Activated CD8-positive, alpha-beta T cell treated with anti-CD3 and anti-CD28 coated beads for 36 hours (primary cell): ENCODE results near the gene ROS1. TPM values are rescaled to one million over a fixed set of nuclear protein-coding genes. Genes with fewer than 3 reads are reported as not detected.

ENCODE experiments used
- ATAC-seq: fragments of 200-7000 bp; cut with Tn5 transposase; one replicate; pipeline ENCODE4 v1.10.0; 2021; ENCODE audit warnings: mild to moderate bottlenecking, moderate library complexity
- CTCF ChIA-PET: fragments of 350-600 bp; sonication (Branson Sonifier 250); formaldehyde crosslinking; loops from one replicate; lab custom pipeline; 2021; ENCODE audit warnings: antibody characterized with exemption; lab: Charles Lee
- POLR2A ChIA-PET: fragments of 350-600 bp; sonication (Branson Sonifier 250); formaldehyde crosslinking; loops from one replicate; lab custom pipeline; 2021; ENCODE audit warnings: antibody characterized with exemption; lab: Charles Lee
- DNase-seq: peaks from one replicate; pipeline ENCODE4 v3.0.0-alpha.2; 2020
- H3K27ac Mint-ChIP-seq: one replicate; pipeline ENCODE4 v1.8.0; 2021; ENCODE audit warnings: mild to moderate bottlenecking, mixed read lengths
- H3K27me3 Mint-ChIP-seq: one replicate; pipeline ENCODE4 v1.8.0; 2021; ENCODE audit warnings: mixed read lengths
- H3K36me3 Mint-ChIP-seq: one replicate; pipeline ENCODE4 v1.8.0; 2021; ENCODE audit warnings: low read depth, mixed read lengths
- H3K4me1 Mint-ChIP-seq: one replicate; pipeline ENCODE4 v1.8.0; 2021; ENCODE audit warnings: low read depth, mixed read lengths
- H3K4me3 Mint-ChIP-seq: one replicate; pipeline ENCODE4 v1.8.0; 2021; ENCODE audit warnings: mild to moderate bottlenecking, moderate library complexity, mixed read lengths
- H3K9me3 Mint-ChIP-seq: one replicate; pipeline ENCODE4 v1.8.0; 2021; ENCODE audit warnings: mixed read lengths
- CTCF ChIP-seq: fragments of 200-600 bp; IDR thresholded peaks from one replicate; pipeline ENCODE4 v1.8.0; 2022; ENCODE audit warnings: antibody characterized with exemption, mild to moderate bottlenecking
- intact Hi-C: fragments of 100-400 bp; cut with micrococcal nuclease; formaldehyde crosslinking; loops from one replicate; pipeline ENCODE4 v1.10.0; 2022
- total RNA-seq, 2 experiments: library from RNA; stranded (reverse); gene quantifications; one replicate each; pipeline ENCODE4 v1.2.3, GENCODE V29; 2021

ROS1 gene
- total RNA-seq, 2 experiments from 2014 or later: not detected

GRCh38 chr6:117311310-117311709 is 114.4 kb downstream of the ROS1 start:
- CTCF ChIA-PET: no interaction called here
- Mint-ChIP-seq H3K27me3 (peaks cover 6% of the 10 kb centered on the region), H3K27ac (no peak overlapping the region), H3K9me3 (no peaks in the 10 kb centered on the region), H3K4me3 (no peak overlapping the region), H3K36me3 (no peaks in the 10 kb centered on the region), H3K4me1 (no peaks in the 10 kb centered on the region)
- POLR2A ChIA-PET: no interaction called here
- intact Hi-C loops: no loop called here
- ATAC-seq (no peak), DNase-seq (no peak)
- no peak for TF ChIP-seq CTCF

GRCh38 chr6:117309611-117310010 is 116.1 kb downstream of the ROS1 start:
- DNase-seq (no peak), ATAC-seq (no peak)
- no peaks in the 10 kb centered on the region for H3K36me3 Mint-ChIP-seq
- intact Hi-C loops: no loop called here
- no peak overlapping the region for H3K27ac Mint-ChIP-seq
- H3K27me3 Mint-ChIP-seq: peaks cover 6% of the 10 kb centered on the region
- H3K4me3 Mint-ChIP-seq: no peak overlapping the region
- TF ChIP-seq CTCF: no peak
- no peaks in the 10 kb centered on the region for H3K9me3 Mint-ChIP-seq
- ChIA-PET POLR2A (no interaction called here), CTCF (no interaction called here)
- no peaks in the 10 kb centered on the region for H3K4me1 Mint-ChIP-seq

GRCh38 chr6:117309069-117309468 is 116.7 kb downstream of the ROS1 start:
- H3K9me3 Mint-ChIP-seq: no peaks in the 10 kb centered on the region

GRCh38 chr6:117307655-117308054 is 118.1 kb downstream of the ROS1 start:
- H3K27ac Mint-ChIP-seq: no peak overlapping the region
- no peak overlapping the region for H3K4me3 Mint-ChIP-seq
- intact Hi-C loops: no loop called here
- DNase-seq (no peak), ATAC-seq (no peak)
- no peaks in the 10 kb centered on the region for H3K36me3 Mint-ChIP-seq
- no peak for TF ChIP-seq CTCF
- H3K9me3 Mint-ChIP-seq: no peaks in the 10 kb centered on the region
- peaks cover 6% of the 10 kb centered on the region for H3K27me3 Mint-ChIP-seq
- POLR2A ChIA-PET: no interaction called here
- CTCF ChIA-PET: no interaction called here
- H3K4me1 Mint-ChIP-seq: no peaks in the 10 kb centered on the region

More at GRCh38 chr6:117309069-117309468, 116.7 kb downstream of the ROS1 start:
- peaks cover 6% of the 10 kb centered on the region for H3K27me3 Mint-ChIP-seq
- no peaks in the 10 kb centered on the region for H3K4me1 Mint-ChIP-seq
- DNase-seq (no peak), ATAC-seq (no peak)
- TF ChIP-seq CTCF: no peak
- intact Hi-C loops: no loop called here
- no peak overlapping the region for H3K4me3 Mint-ChIP-seq
- POLR2A ChIA-PET: no interaction called here
- H3K36me3 Mint-ChIP-seq: no peaks in the 10 kb centered on the region
- H3K27ac Mint-ChIP-seq: no peak overlapping the region
- CTCF ChIA-PET: no interaction called here

- Mint-ChIP-seq H3K36me3 (no peaks in the 10 kb centered on the region), H3K27me3 (peaks cover 6% of the 10 kb centered on the region), H3K4me1 (no peaks in the 10 kb centered on the region), H3K4me3 (no peak overlapping the region), H3K27ac (no peak overlapping the region), H3K9me3 (no peaks in the 10 kb centered on the region)
- intact Hi-C loops: no loop called here
- no peak for TF ChIP-seq CTCF
- ChIA-PET CTCF (no interaction called here), POLR2A (no interaction called here)
- DNase-seq (no peak), ATAC-seq (no peak)
Measured at GRCh38 chr6:117306227-117306790, 119.4 kb downstream of the ROS1 start.
